IMR-90 (cell line): Measurements from ENCODE around the gene ZNF766. TPM values are rescaled to one million over a fixed set of nuclear protein-coding genes. Genes with fewer than 3 reads are reported as not detected.

ENCODE experiments used
- ATAC-seq: fragments of 200-7000 bp; cut with Tn5 transposase; 2 replicates; pipeline ENCODE4 v1.9.1; 2020; ENCODE audit warnings: low read depth, mild to moderate bottlenecking, moderate library complexity
- BruUV-seq: library from RNA; stranded (reverse); fragments of 400-500 nt; replicated peaks from 2 replicates; lab custom pipeline; 2021; lab: Mats Ljungman, UMichigan
- CTCF ChIA-PET: fragments of 300-600 bp; formaldehyde crosslinking; extraction: SDS; loops from one replicate; lab custom pipeline; 2021; ENCODE audit warnings: antibody characterized with exemption; lab: Yijun Ruan, JAX
- POLR2A ChIA-PET: fragments of 300-600 bp; sonication (Branson Sonifier 250); formaldehyde crosslinking; loops from one replicate; lab custom pipeline; 2022; ENCODE audit warnings: antibody characterized with exemption; ENCODE audit not compliant: unreplicated experiment; lab: Charles Lee
- DNase-seq: peaks from one replicate; pipeline ENCODE4 v3.0.0; 2013
- H2AFZ ChIP-seq: replicated peaks from 2 replicates; pipeline ENCODE3; 2013; ENCODE audit warnings: low read length, mild to moderate bottlenecking; ENCODE audit not compliant: poor library complexity
- H2AK5ac ChIP-seq: 2 replicates; pipeline ENCODE4 v1.6.1; 2013; ENCODE audit warnings: low read depth, low read length, inconsistent platforms
- H2AK9ac ChIP-seq: replicated peaks from 2 replicates; pipeline ENCODE3; 2013; ENCODE audit warnings: mild to moderate bottlenecking, low read depth, low read length, moderate library complexity; ENCODE audit not compliant: poor library complexity
- H2BK120ac ChIP-seq: 2 replicates; pipeline ENCODE4 v1.6.1; 2013; ENCODE audit warnings: low read depth, low read length, inconsistent platforms
- H2BK15ac ChIP-seq: 3 replicates; pipeline ENCODE4 v1.6.1; 2013; ENCODE audit warnings: low read depth, low read length, inconsistent platforms
- H2BK20ac ChIP-seq: 2 replicates; pipeline ENCODE4 v1.6.1; 2013; ENCODE audit warnings: low read depth, mild to moderate bottlenecking, inconsistent platforms, low read length, moderate library complexity
- H2BK5ac ChIP-seq: 2 replicates; pipeline ENCODE4 v1.6.1; 2013; ENCODE audit warnings: mild to moderate bottlenecking, low read depth, low read length, inconsistent platforms; ENCODE audit not compliant: poor library complexity, severe bottlenecking
- H3K14ac ChIP-seq: replicated peaks from 2 replicates; pipeline ENCODE4 v1.6.1; 2013; ENCODE audit warnings: low read depth, low read length, inconsistent platforms
- H3K18ac ChIP-seq: 2 replicates; pipeline ENCODE4 v1.6.1; 2013; ENCODE audit warnings: low read depth, low read length, control low read depth
- H3K23ac ChIP-seq: 2 replicates; pipeline ENCODE4 v1.6.1; 2013; ENCODE audit warnings: low read depth, low read length, inconsistent platforms
- H3K27ac ChIP-seq: 2 replicates; pipeline ENCODE4 v1.5.1; 2013; ENCODE audit warnings: mild to moderate bottlenecking, control low read depth, low read length; ENCODE audit not compliant: insufficient read depth
- H3K27me3 ChIP-seq: 2 replicates; pipeline ENCODE4 v1.6.1; 2013; ENCODE audit warnings: low read length; ENCODE audit not compliant: control insufficient read depth, insufficient read depth
- H3K36me3 ChIP-seq: 2 replicates; pipeline ENCODE4 v1.6.1; 2013; ENCODE audit warnings: low read length, mixed read lengths; ENCODE audit not compliant: control insufficient read depth, insufficient read depth
- H3K4ac ChIP-seq: 2 replicates; pipeline ENCODE4 v1.6.1; 2013; ENCODE audit warnings: low read depth, low read length, inconsistent platforms
- H3K4me1 ChIP-seq: 2 replicates; pipeline ENCODE4 v1.6.1; 2013; ENCODE audit warnings: low read length, mixed read lengths; ENCODE audit not compliant: control insufficient read depth, insufficient read depth
- H3K4me2 ChIP-seq: 2 replicates; pipeline ENCODE4 v1.6.1; 2013; ENCODE audit warnings: low read depth, mild to moderate bottlenecking, control low read depth, low read length, moderate library complexity
- H3K4me3 ChIP-seq: 2 replicates; pipeline ENCODE4 v1.5.1; 2013; ENCODE audit warnings: low read depth, mild to moderate bottlenecking, control low read depth, low read length, moderate library complexity; ENCODE audit not compliant: insufficient read depth
- H3K56ac ChIP-seq: 2 replicates; pipeline ENCODE4 v1.6.1; 2013; ENCODE audit warnings: low read length, inconsistent platforms; ENCODE audit not compliant: insufficient read depth; ENCODE audit errors: extremely low read depth
- H3K79me1 ChIP-seq, 2 experiments: 2 replicates each; pipeline ENCODE4 v1.6.1; 2013; ENCODE audit warnings: low read length in 2 of 2, inconsistent platforms in 1 of 2, low read depth in 1 of 2
- H3K9ac ChIP-seq: 2 replicates; pipeline ENCODE4 v1.6.1; 2013; ENCODE audit warnings: low read depth, low read length, control low read depth
- H3K9me1 ChIP-seq: 2 replicates; pipeline ENCODE4 v1.6.1; 2013; ENCODE audit warnings: low read length, inconsistent platforms; ENCODE audit not compliant: insufficient read depth
- H3K9me3 ChIP-seq: 2 replicates; pipeline ENCODE4 v1.6.1; 2013; ENCODE audit warnings: low read length; ENCODE audit not compliant: control insufficient read depth, insufficient read depth
- H4K20me1 ChIP-seq: 2 replicates; pipeline ENCODE4 v1.6.1; 2013; ENCODE audit warnings: low read length, inconsistent platforms; ENCODE audit not compliant: insufficient read depth
- H4K5ac ChIP-seq: 2 replicates; pipeline ENCODE4 v1.6.1; 2013; ENCODE audit warnings: mild to moderate bottlenecking, low read depth, low read length, control low read depth
- H4K8ac ChIP-seq, 2 experiments: 2 replicates each; pipeline ENCODE4 v1.6.1; 2013; ENCODE audit warnings: low read depth in 2 of 2, low read length in 2 of 2, control low read depth in 1 of 2, inconsistent platforms in 1 of 2
- H4K91ac ChIP-seq: 2 replicates; pipeline ENCODE4 v1.6.1; 2013; ENCODE audit warnings: low read depth, low read length, inconsistent platforms; ENCODE audit not compliant: insufficient read depth
- CEBPB ChIP-seq: IDR thresholded peaks from 2 replicates; pipeline ENCODE4 v1.6.1; 2012; ENCODE audit warnings: low read depth, low read length, improper control_type of control experiment
- MAZ ChIP-seq: IDR thresholded peaks from 2 replicates; pipeline ENCODE4 v1.6.1; 2012; ENCODE audit warnings: low read depth, mild to moderate bottlenecking, low read length, improper control_type of control experiment, moderate library complexity, borderline replicate concordance
- SMC3 ChIP-seq: fragments of 150-350 bp; IDR thresholded peaks from 2 replicates; pipeline ENCODE4 v1.6.1; 2016; ENCODE audit warnings: low read depth, mild to moderate bottlenecking, antibody characterized with exemption, low read length, moderate library complexity
- WGBS, 2 experiments: methylation state at CpG; one replicate each; pipeline versions ENCODE4 v1.1.5 to v1.1.7; 2013; ENCODE audit warnings: missing lambda C conversion rate in 2 of 2; ENCODE audit not compliant: insufficient read length in 1 of 2; ENCODE audit errors: extremely low coverage in 2 of 2; 5-methylcytosine and 5-hydroxymethylcytosine counted together
- dilution Hi-C: fragments of 300-500 bp; cut with HindIII; formaldehyde crosslinking; loops from one replicate; pipeline ENCODE4 v1.14.3; 2018; ENCODE audit warnings: low sequenced_read_pairs; ENCODE audit not compliant: unreplicated experiment
- in situ Hi-C: fragments of 300-500 bp; cut with MboI; formaldehyde crosslinking; loops from 3 replicates; pipeline ENCODE4 v1.14.3; 2019; ENCODE audit warnings: low sequenced_read_pairs, inconsistent platforms, mixed read lengths
- intact Hi-C: fragments of 100-400 bp; cut with micrococcal nuclease; formaldehyde crosslinking; loops from 2 replicates; pipeline ENCODE4 v1.10.0; 2022
- polyA plus RNA-seq, 3 experiments: library from polyadenylated mRNA; depleted of rRNA; stranded (reverse); fragments of >200 nt; gene quantifications; 2 replicates each; pipeline ENCODE4 v1.2.3, GENCODE V29; 2012; ENCODE audit warnings: low replicate concordance in 1 of 3
- total RNA-seq: library from RNA; depleted of rRNA; stranded (reverse); fragments of >200 nt; gene quantifications from 2 replicates; pipeline ENCODE4 v1.2.3, GENCODE V29; 2012

Gene ZNF766
- total and polyA plus RNA-seq, 2 of the 4 experiments (the other 2 are of a cell fraction) = 4.9 to 20.4 TPM

- Histone ChIP-seq H3K36me3 (peaks cover 26% of the 10 kb centered on the region), H3K4me1 (no peaks in the 10 kb centered on the region), H2AK5ac (no peak overlapping the region), H3K4me2 (no peak overlapping the region), H4K5ac (no peak overlapping the region), H3K9me3 (no peaks in the 10 kb centered on the region), H3K27ac (no peak overlapping the region), H3K56ac (no peak overlapping the region), H4K91ac (no peak overlapping the region), H3K18ac (no peak overlapping the region), H3K23ac (no peak overlapping the region), H3K4me3 (no peak overlapping the region), H2BK120ac (no peak overlapping the region), H4K20me1 (no peaks in the 10 kb centered on the region; the same call in 1 of the 2 replicates), H2AK9ac (no peak overlapping the region), H2BK15ac (no peak overlapping the region), H3K14ac (no peak overlapping the region), H4K8ac (no peak overlapping the region), H2AFZ (no peak overlapping the region), H2BK5ac (no peak overlapping the region), H3K79me1 (no peaks in the 10 kb centered on the region; a peak in 2 of 4 replicates), H2BK20ac (no peak overlapping the region), H3K9ac (no peak overlapping the region), H3K27me3 (no peaks in the 10 kb centered on the region), H3K4ac (no peak overlapping the region), H3K9me1 (no peaks in the 10 kb centered on the region)
- ATAC-seq (no peak; the same call in 1 of the 2 replicates), DNase-seq (peak; percentile 1)
- in situ Hi-C loops = no loop called here
- WGBS, 2 experiments = 80% methylated on average over 1 of the region's 3 CpGs; no CpG with 5 or more reads in 1 of the 2 experiments
- intact Hi-C loops = loop anchor here (10.0 kb wide), 1 partner anchor 307 kb away; the partner anchor contains the start of gene ZNF613
- TF ChIP-seq CEBPB (no peak), SMC3 (no peak), MAZ (no peak)
- ChIA-PET POLR2A (no interaction called here), CTCF (no interaction called here)
- BruUV-seq = no TSS peak
- dilution Hi-C loops = no loop called here
Measured at GRCh38 chr19:52231154-52231910, 38.1 kb upstream of the ZNF766 start.
